Measurements from ENCODE around the gene PHF5A. TPM values are rescaled to one million over a fixed set of nuclear protein-coding genes. Genes with fewer than 3 reads are reported as not detected.

Gene PHF5A
- total and polyA plus RNA-seq, 2 donors (not counting 1 experiment from before 2014, with no cell fraction given), result 29.4 to 31.6 TPM

GRCh38 chr22:41512421-41513194 is 44.1 kb upstream of the PHF5A start:
- Mint-ChIP-seq H3K27me3 (no peaks in the 10 kb centered on the region), H3K9me3 (ENCODE audit: insufficient read depth) (no peaks in the 10 kb centered on the region), H3K4me3 (no peak overlapping the region), H3K27ac (no peak overlapping the region), H3K4me1 (no peaks in the 10 kb centered on the region)
- Histone ChIP-seq H3K27me3 (replicated peaks in 1 of 4; ENCODE audit: control extremely low read depth in 1 of 4, control insufficient read depth in 3 of 4, insufficient read depth in 4 of 4, low read length in 3 of 4) (no peaks in the 10 kb centered on the region), H3K27ac (ENCODE audit: low read length in 2 of 2) (no peak overlapping the region), H4K20me1 (ENCODE audit: control insufficient read depth, insufficient read depth, low read length, poor library complexity, severe bottlenecking) (peaks cover 22% of the 10 kb centered on the region), H2AFZ (ENCODE audit: insufficient read depth, low read depth, low read length, poor library complexity, severe bottlenecking) (no peak overlapping the region), H3K79me2 (ENCODE audit: control insufficient read depth, insufficient read depth, low read length) (peaks cover 36% of the 10 kb centered on the region), H3K9me3 (ENCODE audit: control extremely low read depth in 1 of 3, control insufficient read depth in 2 of 3, insufficient read depth in 1 of 3, low read length in 2 of 3) (no peaks in the 10 kb centered on the region), H3K4me2 (replicated peaks; ENCODE audit: low read depth, low read length, poor library complexity, severe bottlenecking) (no peak overlapping the region), H3K4me3 (ENCODE audit: control extremely low read depth in 1 of 5, extremely low read depth in 1 of 5, insufficient read depth in 1 of 5, low read depth in 2 of 5, low read length in 4 of 5) (no peak overlapping the region), H3K9ac (ENCODE audit: low read length) (no peak overlapping the region), H3K36me3 (replicated peaks in 1 of 2; ENCODE audit: control extremely low read depth in 1 of 2, control insufficient read depth in 1 of 2, extremely low read depth in 1 of 2, insufficient read depth in 2 of 2, low read length in 1 of 2) (peaks cover 12 to 92% of the 10 kb centered on the region in 2 experiments), H3K4me1 (ENCODE audit: control insufficient read depth in 2 of 2, insufficient read depth in 2 of 2, low read length in 2 of 2) (no peaks in the 10 kb centered on the region)
- ChIA-PET CTCF (interaction anchor here (0.8 to 2.2 kb wide), 4 partner anchors 11 to 110 kb away, joined by 3 to 8 read pairs (median 5); no protein-coding TSS in a partner anchor), POLR2A (no interaction called here)
- 95% methylated on average over 16 of the region's 17 CpGs for WGBS (ENCODE audit: insufficient coverage)
- ATAC-seq (ENCODE audit: low read depth) (no peak), DNase-seq (no peak)
- TF ChIP-seq EZH2 (IDR thresholded peaks at IDR 0.05; ENCODE audit: borderline replicate concordance, insufficient read depth, low read depth, low read length, poor library complexity, severe bottlenecking), result no peak
- TF ChIP-seq, protein P1, sequence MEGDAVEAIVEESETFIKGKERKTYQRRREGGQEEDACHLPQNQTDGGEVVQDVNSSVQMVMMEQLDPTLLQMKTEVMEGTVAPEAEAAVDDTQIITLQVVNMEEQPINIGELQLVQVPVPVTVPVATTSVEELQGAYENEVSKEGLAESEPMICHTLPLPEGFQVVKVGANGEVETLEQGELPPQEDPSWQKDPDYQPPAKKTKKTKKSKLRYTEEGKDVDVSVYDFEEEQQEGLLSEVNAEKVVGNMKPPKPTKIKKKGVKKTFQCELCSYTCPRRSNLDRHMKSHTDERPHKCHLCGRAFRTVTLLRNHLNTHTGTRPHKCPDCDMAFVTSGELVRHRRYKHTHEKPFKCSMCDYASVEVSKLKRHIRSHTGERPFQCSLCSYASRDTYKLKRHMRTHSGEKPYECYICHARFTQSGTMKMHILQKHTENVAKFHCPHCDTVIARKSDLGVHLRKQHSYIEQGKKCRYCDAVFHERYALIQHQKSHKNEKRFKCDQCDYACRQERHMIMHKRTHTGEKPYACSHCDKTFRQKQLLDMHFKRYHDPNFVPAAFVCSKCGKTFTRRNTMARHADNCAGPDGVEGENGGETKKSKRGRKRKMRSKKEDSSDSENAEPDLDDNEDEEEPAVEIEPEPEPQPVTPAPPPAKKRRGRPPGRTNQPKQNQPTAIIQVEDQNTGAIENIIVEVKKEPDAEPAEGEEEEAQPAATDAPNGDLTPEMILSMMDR (IDR thresholded peaks at IDR 0.05), result no peak
- intact Hi-C loops (cut with micrococcal nuclease), result no loop called here

- Histone ChIP-seq H2AFZ (ENCODE audit: insufficient read depth, low read depth, low read length, poor library complexity, severe bottlenecking) (no peak overlapping the region), H3K4me3 (ENCODE audit: control extremely low read depth in 1 of 5, extremely low read depth in 1 of 5, insufficient read depth in 1 of 5, low read depth in 2 of 5, low read length in 4 of 5) (no peak overlapping the region), H3K27ac (ENCODE audit: low read length in 2 of 2) (no peak overlapping the region), H3K79me2 (ENCODE audit: control insufficient read depth, insufficient read depth, low read length) (peaks cover 46% of the 10 kb centered on the region), H3K27me3 (replicated peaks in 1 of 4; ENCODE audit: control extremely low read depth in 1 of 4, control insufficient read depth in 3 of 4, insufficient read depth in 4 of 4, low read length in 3 of 4) (no peaks in the 10 kb centered on the region), H3K4me2 (replicated peaks; ENCODE audit: low read depth, low read length, poor library complexity, severe bottlenecking) (no peak overlapping the region), H4K20me1 (ENCODE audit: control insufficient read depth, insufficient read depth, low read length, poor library complexity, severe bottlenecking) (peaks cover 29% of the 10 kb centered on the region), H3K4me1 (ENCODE audit: control insufficient read depth in 2 of 2, insufficient read depth in 2 of 2, low read length in 2 of 2) (no peaks in the 10 kb centered on the region), H3K36me3 (replicated peaks in 1 of 2; ENCODE audit: control extremely low read depth in 1 of 2, control insufficient read depth in 1 of 2, extremely low read depth in 1 of 2, insufficient read depth in 2 of 2, low read length in 1 of 2) (peaks cover 12 to 91% of the 10 kb centered on the region in 2 experiments), H3K9ac (ENCODE audit: low read length) (no peak overlapping the region), H3K9me3 (ENCODE audit: control extremely low read depth in 1 of 3, control insufficient read depth in 2 of 3, insufficient read depth in 1 of 3, low read length in 2 of 3) (no peaks in the 10 kb centered on the region)
- WGBS (ENCODE audit: insufficient coverage), result 93% methylated on average over 2 of the region's 2 CpGs
- ChIA-PET POLR2A (no interaction called here), CTCF (interaction anchor here (0.7 to 1.0 kb wide), 3 partner anchors 12 to 109 kb away, joined by 3 to 4 read pairs (median 4); no protein-coding TSS in a partner anchor)
- Mint-ChIP-seq H3K27me3 (no peaks in the 10 kb centered on the region), H3K27ac (no peak overlapping the region), H3K9me3 (ENCODE audit: insufficient read depth) (no peaks in the 10 kb centered on the region), H3K4me1 (peaks cover 4% of the 10 kb centered on the region), H3K4me3 (no peak overlapping the region)
- DNase-seq (no peak), ATAC-seq (ENCODE audit: low read depth) (no peak)
- TF ChIP-seq, protein P1 (IDR thresholded peaks at IDR 0.05), result no peak
- TF ChIP-seq EZH2 (IDR thresholded peaks at IDR 0.05; ENCODE audit: borderline replicate concordance, insufficient read depth, low read depth, low read length, poor library complexity, severe bottlenecking), result no peak
- intact Hi-C loops (cut with micrococcal nuclease), result no loop called here
These were observed 43.1 kb upstream of the PHF5A start for GRCh38 chr22:41511521-41511968.
